Measurements from ENCODE around the gene ENDOU.
A peak's percentile ranks its signal among the peaks of the same experiment; 100 is the strongest.

Gene ENDOU

GRCh38 chr12:47771304-47771703, 46.0 kb upstream of the ENDOU start:
- DNase-seq (ENCODE audit: low read depth in 2 of 2): no peak
- TF ChIP-seq CTCF (IDR thresholded peaks at IDR 0.05; ENCODE audit: low read depth, low read length): no peak
- no peak overlapping the region for H3K4me3 ChIP-seq (replicated peaks in 1 of 2; ENCODE audit: low read depth in 2 of 2, low read length in 2 of 2)

DNA sequence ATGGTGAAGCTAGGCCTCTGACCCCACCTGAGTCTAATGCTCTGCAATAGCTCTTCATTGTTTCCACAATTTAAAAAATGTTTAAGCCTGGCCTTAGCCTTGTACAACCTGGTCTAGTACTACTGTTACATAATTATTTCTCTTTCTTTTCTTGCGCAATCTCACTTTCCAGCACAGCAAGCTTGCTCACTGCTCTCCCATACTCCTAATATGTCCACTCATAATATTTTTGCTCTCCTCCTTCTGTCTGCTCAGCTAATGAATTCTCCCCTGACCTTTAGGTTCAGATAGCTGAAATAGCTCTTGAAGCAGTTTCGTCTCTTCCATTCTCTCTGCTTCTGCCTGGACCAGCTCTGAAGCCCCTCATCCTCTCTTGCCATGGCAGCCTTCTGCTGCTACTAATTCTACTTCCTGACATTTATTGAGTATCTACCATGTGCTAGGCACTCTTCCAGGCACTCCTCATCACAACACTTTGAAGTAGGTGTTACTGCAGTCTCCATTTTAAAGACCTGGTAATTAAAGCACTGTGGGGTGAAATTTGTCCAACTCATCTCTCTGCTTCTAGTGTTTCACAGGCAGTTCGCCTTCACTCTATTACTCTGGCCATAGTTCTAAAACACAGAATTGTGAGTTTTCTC, 44.9 kb upstream of the ENDOU start:
- H3K4me3 ChIP-seq (replicated peaks in 1 of 2; ENCODE audit: low read depth in 2 of 2, low read length in 2 of 2): no peak overlapping the region
- TF ChIP-seq CTCF (IDR thresholded peaks at IDR 0.05; ENCODE audit: low read depth, low read length): no peak
- peak; percentile 63 to 70 for DNase-seq (ENCODE audit: low read depth in 2 of 2)

DNA sequence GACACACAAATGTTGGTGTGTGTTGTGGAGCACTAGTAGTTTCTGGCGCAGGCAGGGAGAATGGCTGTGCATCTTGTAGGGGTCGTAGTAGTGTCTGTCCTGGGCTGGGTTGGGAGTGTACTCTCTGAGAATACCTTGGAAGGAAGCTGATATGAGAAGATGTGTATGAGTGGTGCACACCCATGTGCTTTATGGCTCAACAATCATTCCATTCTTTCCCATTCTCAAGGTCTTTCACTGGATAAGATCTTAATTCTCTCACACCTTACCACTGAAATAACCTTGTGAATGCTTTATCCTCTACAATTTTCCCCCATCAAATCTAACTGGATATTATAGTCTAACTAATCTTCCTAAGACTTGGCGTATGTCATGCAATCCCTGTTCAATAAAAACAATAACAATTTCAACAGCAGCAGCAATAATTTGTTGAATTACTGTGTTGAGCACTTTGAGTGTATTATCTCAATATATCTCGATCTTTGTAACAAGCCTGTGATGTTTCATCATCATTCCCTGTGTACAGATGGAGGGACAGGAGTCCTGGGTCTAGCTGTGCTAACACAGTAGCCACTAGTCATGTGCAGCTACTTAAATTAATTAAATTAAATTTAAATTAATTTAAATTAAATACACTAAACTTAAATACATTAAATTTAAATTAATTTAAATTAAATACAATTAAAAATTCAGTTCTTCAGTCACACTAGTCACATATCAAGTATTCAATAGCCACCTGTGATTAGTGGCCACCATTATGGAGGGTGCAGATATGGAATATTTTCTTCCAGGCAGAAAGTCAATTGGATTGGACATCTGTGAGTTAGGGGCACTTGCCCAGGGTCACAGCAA, 44.2 kb upstream of the ENDOU start:
- DNase-seq (ENCODE audit: low read depth in 2 of 2): no peak
- no peak overlapping the region for H3K4me3 ChIP-seq (replicated peaks in 1 of 2; ENCODE audit: low read depth in 2 of 2, low read length in 2 of 2)
- TF ChIP-seq CTCF (IDR thresholded peaks at IDR 0.05; ENCODE audit: low read depth, low read length): no peak

DNA sequence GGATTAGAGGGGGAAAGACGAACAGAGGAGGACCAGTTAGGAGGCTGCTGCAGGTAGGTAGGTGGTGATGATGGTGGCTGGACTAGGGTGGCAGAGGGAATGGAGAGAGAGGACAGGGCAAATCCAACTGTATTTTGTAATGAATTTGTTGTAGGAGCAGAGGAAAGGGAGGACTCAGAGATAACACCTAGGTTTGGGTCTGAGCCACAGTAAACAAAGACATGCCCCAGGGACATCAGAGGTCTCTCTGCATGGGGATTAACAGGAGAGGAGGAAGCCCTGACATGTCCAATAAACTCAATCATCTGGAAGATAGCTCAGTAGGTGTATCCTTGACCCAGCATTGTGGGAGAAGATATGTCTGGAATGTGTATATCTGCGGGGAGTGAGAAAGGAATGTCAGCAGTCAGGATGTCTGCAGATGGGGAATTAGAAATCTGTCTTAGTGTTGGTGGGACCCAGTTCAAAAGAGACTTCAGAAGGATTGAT, 43.1 kb upstream of the ENDOU start:
- no peak for DNase-seq (ENCODE audit: low read depth in 2 of 2)
- H3K4me3 ChIP-seq (replicated peaks in 1 of 2; ENCODE audit: low read depth in 2 of 2, low read length in 2 of 2): no peak overlapping the region
- no peak for TF ChIP-seq CTCF (IDR thresholded peaks at IDR 0.05; ENCODE audit: low read depth, low read length)

GRCh38 chr12:47767216-47767724, 42.0 kb upstream of the ENDOU start:
- DNase-seq (ENCODE audit: low read depth in 2 of 2): peak; percentile 63 to 68

More at GRCh38 chr12:47767216-47767724, 42.0 kb upstream of the ENDOU start:
- peak; percentile 54 for TF ChIP-seq CTCF (IDR thresholded peaks at IDR 0.05; ENCODE audit: low read depth, low read length)
- H3K4me3 ChIP-seq (replicated peaks in 1 of 2; ENCODE audit: low read depth in 2 of 2, low read length in 2 of 2): no peak overlapping the region
